IMR-90 (cell line): ENCODE measurements around the gene BCAT1. TPM values are rescaled to one million over a fixed set of nuclear protein-coding genes. Genes with fewer than 3 reads are reported as not detected.
"Not testable (repeated sequence)": the region's sequence is repeated elsewhere in the genome, so short reads cannot be mapped to it uniquely, and the experiment has no call there.

Experiments used
- ATAC-seq: fragments of 200-7000 bp; cut with Tn5 transposase; 2 replicates; pipeline ENCODE4 v1.9.1; 2020; ENCODE audit warnings: low read depth, mild to moderate bottlenecking, moderate library complexity
- BruUV-seq: library from RNA; stranded (reverse); fragments of 400-500 nt; replicated peaks from 2 replicates; lab custom pipeline; 2021; lab: Mats Ljungman, UMichigan
- CTCF ChIA-PET: fragments of 300-600 bp; formaldehyde crosslinking; extraction: SDS; loops from one replicate; lab custom pipeline; 2021; ENCODE audit warnings: antibody characterized with exemption; lab: Yijun Ruan, JAX
- POLR2A ChIA-PET: fragments of 300-600 bp; sonication (Branson Sonifier 250); formaldehyde crosslinking; loops from one replicate; lab custom pipeline; 2022; ENCODE audit warnings: antibody characterized with exemption; ENCODE audit not compliant: unreplicated experiment; lab: Charles Lee
- DNase-seq: peaks from one replicate; pipeline ENCODE4 v3.0.0; 2013
- H2AFZ ChIP-seq: replicated peaks from 2 replicates; pipeline ENCODE3; 2013; ENCODE audit warnings: low read length, mild to moderate bottlenecking; ENCODE audit not compliant: poor library complexity
- H2AK5ac ChIP-seq: 2 replicates; pipeline ENCODE4 v1.6.1; 2013; ENCODE audit warnings: low read depth, low read length, inconsistent platforms
- H2AK9ac ChIP-seq: replicated peaks from 2 replicates; pipeline ENCODE3; 2013; ENCODE audit warnings: mild to moderate bottlenecking, low read depth, low read length, moderate library complexity; ENCODE audit not compliant: poor library complexity
- H2BK120ac ChIP-seq: 2 replicates; pipeline ENCODE4 v1.6.1; 2013; ENCODE audit warnings: low read depth, low read length, inconsistent platforms
- H2BK15ac ChIP-seq: 3 replicates; pipeline ENCODE4 v1.6.1; 2013; ENCODE audit warnings: low read depth, low read length, inconsistent platforms
- H2BK20ac ChIP-seq: 2 replicates; pipeline ENCODE4 v1.6.1; 2013; ENCODE audit warnings: low read depth, mild to moderate bottlenecking, inconsistent platforms, low read length, moderate library complexity
- H2BK5ac ChIP-seq: 2 replicates; pipeline ENCODE4 v1.6.1; 2013; ENCODE audit warnings: mild to moderate bottlenecking, low read depth, low read length, inconsistent platforms; ENCODE audit not compliant: poor library complexity, severe bottlenecking
- H3K14ac ChIP-seq: replicated peaks from 2 replicates; pipeline ENCODE4 v1.6.1; 2013; ENCODE audit warnings: low read depth, low read length, inconsistent platforms
- H3K18ac ChIP-seq: 2 replicates; pipeline ENCODE4 v1.6.1; 2013; ENCODE audit warnings: low read depth, low read length, control low read depth
- H3K23ac ChIP-seq: 2 replicates; pipeline ENCODE4 v1.6.1; 2013; ENCODE audit warnings: low read depth, low read length, inconsistent platforms
- H3K27ac ChIP-seq: 2 replicates; pipeline ENCODE4 v1.5.1; 2013; ENCODE audit warnings: mild to moderate bottlenecking, control low read depth, low read length; ENCODE audit not compliant: insufficient read depth
- H3K27me3 ChIP-seq: 2 replicates; pipeline ENCODE4 v1.6.1; 2013; ENCODE audit warnings: low read length; ENCODE audit not compliant: control insufficient read depth, insufficient read depth
- H3K36me3 ChIP-seq: 2 replicates; pipeline ENCODE4 v1.6.1; 2013; ENCODE audit warnings: low read length, mixed read lengths; ENCODE audit not compliant: control insufficient read depth, insufficient read depth
- H3K4ac ChIP-seq: 2 replicates; pipeline ENCODE4 v1.6.1; 2013; ENCODE audit warnings: low read depth, low read length, inconsistent platforms
- H3K4me1 ChIP-seq: 2 replicates; pipeline ENCODE4 v1.6.1; 2013; ENCODE audit warnings: low read length, mixed read lengths; ENCODE audit not compliant: control insufficient read depth, insufficient read depth
- H3K4me2 ChIP-seq: 2 replicates; pipeline ENCODE4 v1.6.1; 2013; ENCODE audit warnings: low read depth, mild to moderate bottlenecking, control low read depth, low read length, moderate library complexity
- H3K4me3 ChIP-seq: 2 replicates; pipeline ENCODE4 v1.5.1; 2013; ENCODE audit warnings: low read depth, mild to moderate bottlenecking, control low read depth, low read length, moderate library complexity; ENCODE audit not compliant: insufficient read depth
- H3K56ac ChIP-seq: 2 replicates; pipeline ENCODE4 v1.6.1; 2013; ENCODE audit warnings: low read length, inconsistent platforms; ENCODE audit not compliant: insufficient read depth; ENCODE audit errors: extremely low read depth
- H3K79me1 ChIP-seq, 2 experiments: 2 replicates each; pipeline ENCODE4 v1.6.1; 2013; ENCODE audit warnings: low read length in 2 of 2, inconsistent platforms in 1 of 2, low read depth in 1 of 2
- H3K9ac ChIP-seq: 2 replicates; pipeline ENCODE4 v1.6.1; 2013; ENCODE audit warnings: low read depth, low read length, control low read depth
- H3K9me1 ChIP-seq: 2 replicates; pipeline ENCODE4 v1.6.1; 2013; ENCODE audit warnings: low read length, inconsistent platforms; ENCODE audit not compliant: insufficient read depth
- H3K9me3 ChIP-seq: 2 replicates; pipeline ENCODE4 v1.6.1; 2013; ENCODE audit warnings: low read length; ENCODE audit not compliant: control insufficient read depth, insufficient read depth
- H4K20me1 ChIP-seq: 2 replicates; pipeline ENCODE4 v1.6.1; 2013; ENCODE audit warnings: low read length, inconsistent platforms; ENCODE audit not compliant: insufficient read depth
- H4K5ac ChIP-seq: 2 replicates; pipeline ENCODE4 v1.6.1; 2013; ENCODE audit warnings: mild to moderate bottlenecking, low read depth, low read length, control low read depth
- H4K8ac ChIP-seq, 2 experiments: 2 replicates each; pipeline ENCODE4 v1.6.1; 2013; ENCODE audit warnings: low read depth in 2 of 2, low read length in 2 of 2, control low read depth in 1 of 2, inconsistent platforms in 1 of 2
- H4K91ac ChIP-seq: 2 replicates; pipeline ENCODE4 v1.6.1; 2013; ENCODE audit warnings: low read depth, low read length, inconsistent platforms; ENCODE audit not compliant: insufficient read depth
- CEBPB ChIP-seq: IDR thresholded peaks from 2 replicates; pipeline ENCODE4 v1.6.1; 2012; ENCODE audit warnings: low read depth, low read length, improper control_type of control experiment
- SMC3 ChIP-seq: fragments of 150-350 bp; IDR thresholded peaks from 2 replicates; pipeline ENCODE4 v1.6.1; 2016; ENCODE audit warnings: low read depth, mild to moderate bottlenecking, antibody characterized with exemption, low read length, moderate library complexity
- WGBS, 2 experiments: methylation state at CpG; one replicate each; pipeline versions ENCODE4 v1.1.5 to v1.1.7; 2013; ENCODE audit warnings: missing lambda C conversion rate in 2 of 2; ENCODE audit not compliant: insufficient read length in 1 of 2; ENCODE audit errors: extremely low coverage in 2 of 2; 5-methylcytosine and 5-hydroxymethylcytosine counted together
- dilution Hi-C: fragments of 300-500 bp; cut with HindIII; formaldehyde crosslinking; loops from one replicate; pipeline ENCODE4 v1.14.3; 2018; ENCODE audit warnings: low sequenced_read_pairs; ENCODE audit not compliant: unreplicated experiment
- in situ Hi-C: fragments of 300-500 bp; cut with MboI; formaldehyde crosslinking; loops from 3 replicates; pipeline ENCODE4 v1.14.3; 2019; ENCODE audit warnings: low sequenced_read_pairs, inconsistent platforms, mixed read lengths
- intact Hi-C: fragments of 100-400 bp; cut with micrococcal nuclease; formaldehyde crosslinking; loops from 2 replicates; pipeline ENCODE4 v1.10.0; 2022
- polyA plus RNA-seq, 3 experiments: library from polyadenylated mRNA; depleted of rRNA; stranded (reverse); fragments of >200 nt; gene quantifications; 2 replicates each; pipeline ENCODE4 v1.2.3, GENCODE V29; 2012; ENCODE audit warnings: low replicate concordance in 1 of 3
- total RNA-seq: library from RNA; depleted of rRNA; stranded (reverse); fragments of >200 nt; gene quantifications from 2 replicates; pipeline ENCODE4 v1.2.3, GENCODE V29; 2012

Gene BCAT1
- total and polyA plus RNA-seq, 2 of the 4 experiments (the other 2 are of a cell fraction) = 30.4 to 683 TPM

- peaks cover 60% of the 10 kb centered on the region for H4K20me1 ChIP-seq
- intact Hi-C loops = no loop called here
- TF ChIP-seq SMC3 = no peak
- TF ChIP-seq CEBPB = peak; percentile 26; the same call in 1 of the 2 replicates
These were observed 18.9 kb downstream of the BCAT1 start for GRCh38 chr12:24929953-24930352.

DNA sequence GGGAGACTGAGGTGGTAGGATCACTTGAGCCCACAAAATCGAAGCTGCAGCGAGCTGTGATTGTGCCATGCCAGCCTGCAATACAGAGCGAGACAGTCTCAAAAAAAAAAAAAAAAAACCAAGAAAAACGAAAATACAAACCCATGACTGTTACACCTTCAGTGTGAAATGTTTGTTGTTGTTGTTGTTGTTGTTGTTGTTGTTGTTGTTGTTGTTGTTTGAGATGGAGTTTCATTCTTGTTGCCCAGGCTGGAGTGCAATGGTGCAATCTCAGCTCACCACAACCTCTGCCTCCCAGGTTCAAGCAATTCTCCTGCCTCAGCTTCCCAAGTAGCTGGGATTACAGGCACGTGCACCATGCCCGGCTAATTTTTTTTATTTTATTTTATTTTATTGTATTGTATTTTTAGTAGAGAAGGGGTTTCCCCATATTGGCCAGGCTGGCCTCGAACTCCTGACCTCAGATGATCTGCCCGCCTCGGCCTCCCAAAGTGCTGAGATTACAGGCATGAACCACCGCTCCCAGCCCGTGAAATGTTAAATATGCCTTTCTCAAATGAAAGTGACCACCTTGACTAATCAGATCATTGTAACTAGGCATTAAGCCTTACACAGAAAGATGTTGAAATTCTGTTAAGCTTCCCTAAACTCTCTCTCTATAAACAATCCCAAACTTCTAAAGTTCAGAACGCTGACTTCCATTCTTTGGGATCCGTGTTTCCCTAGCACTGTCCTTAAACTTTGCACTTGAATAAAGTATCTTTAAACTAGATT, 20.2 kb downstream of the BCAT1 start:
- H2AK5ac ChIP-seq, H3K56ac ChIP-seq, H3K23ac ChIP-seq, H4K91ac ChIP-seq, H3K4me1 ChIP-seq, H3K9me3 ChIP-seq, H3K18ac ChIP-seq, H4K5ac ChIP-seq, in situ Hi-C loops, intact Hi-C loops, H3K14ac ChIP-seq, H2BK20ac ChIP-seq, BruUV-seq, H3K36me3 ChIP-seq, POLR2A ChIA-PET, H2BK120ac ChIP-seq, H2BK5ac ChIP-seq, H3K4me3 ChIP-seq, H2AFZ ChIP-seq, DNase-seq, H4K8ac ChIP-seq, H2BK15ac ChIP-seq, dilution Hi-C loops, H3K4ac ChIP-seq, H3K9ac ChIP-seq, H3K27ac ChIP-seq, H2AK9ac ChIP-seq, CTCF ChIA-PET, H3K9me1 ChIP-seq, H3K27me3 ChIP-seq, H3K4me2 ChIP-seq: not testable (repeated sequence)
- H4K20me1 ChIP-seq = peaks cover 64% of the 10 kb centered on the region; the same call in 1 of the 2 replicates
- ATAC-seq = peak; percentile 60
- peaks cover 33 to 57% of the 10 kb centered on the region in 2 experiments for H3K79me1 ChIP-seq
- whole genome bisulfite sequencing, 2 experiments = 83% methylated on average over 1 of the region's 13 CpGs; no CpG with 5 or more reads in 1 of the 2 experiments

More at GRCh38 chr12:24929953-24930352, 18.9 kb downstream of the BCAT1 start:
- 0 out of 2 replicates have a peak, but pooled peaks cover 7% of the 10 kb centered on the region for H3K9me1 ChIP-seq
- H4K8ac ChIP-seq = no peak overlapping the region
- no peak overlapping the region for H3K9ac ChIP-seq
- no peak overlapping the region for H2AFZ ChIP-seq
- H3K27ac ChIP-seq = no peak overlapping the region
- no peaks in the 10 kb centered on the region for H3K9me3 ChIP-seq
- no peak overlapping the region for H3K4ac ChIP-seq
- no peak overlapping the region for H3K23ac ChIP-seq
- H4K91ac ChIP-seq = no peak overlapping the region
- peaks cover 32 to 53% of the 10 kb centered on the region in 2 experiments for H3K79me1 ChIP-seq
- no peak overlapping the region for H2BK120ac ChIP-seq
- H3K4me2 ChIP-seq = no peak overlapping the region
- H3K27me3 ChIP-seq = no peaks in the 10 kb centered on the region
- H3K4me1 ChIP-seq = peaks cover 9% of the 10 kb centered on the region
- no peak overlapping the region for H2BK15ac ChIP-seq
- H2AK5ac ChIP-seq = no peak overlapping the region
- H3K18ac ChIP-seq = no peak overlapping the region
- no peak overlapping the region for H4K5ac ChIP-seq
- H3K56ac ChIP-seq = no peak overlapping the region
- dilution Hi-C loops = no loop called here
- ChIA-PET CTCF (no interaction called here), POLR2A (no interaction called here)
- in situ Hi-C loops = no loop called here
- ATAC-seq (no peak), DNase-seq (no peak)
- H2BK5ac ChIP-seq = no peak overlapping the region
- H3K14ac ChIP-seq = no peak overlapping the region
- no TSS peak for BruUV-seq
- no peak overlapping the region for H2AK9ac ChIP-seq
- peaks cover 4% of the 10 kb centered on the region; the same call in 1 of the 2 replicates for H3K36me3 ChIP-seq
- H3K4me3 ChIP-seq = no peak overlapping the region
- H2BK20ac ChIP-seq = no peak overlapping the region
- WGBS, 2 experiments = 86% methylated on average over 1 of the region's 2 CpGs; no CpG with 5 or more reads in 1 of the 2 experiments
